Activated CD4-positive, alpha-beta T cell treated with anti-CD3 and anti-CD28 coated beads, Interleukin-2, amount 50 U/mL, for 24 hours (primary cell): ENCODE results near the gene EML4.

ENCODE experiments used
- DNase-seq, 2 donors: peaks; one replicate each; pipeline ENCODE4 v3.0.0-alpha.2; 2020; ENCODE audit warnings: low read depth in 1 of 2, low spot score in 1 of 2

EML4 gene

DNA sequence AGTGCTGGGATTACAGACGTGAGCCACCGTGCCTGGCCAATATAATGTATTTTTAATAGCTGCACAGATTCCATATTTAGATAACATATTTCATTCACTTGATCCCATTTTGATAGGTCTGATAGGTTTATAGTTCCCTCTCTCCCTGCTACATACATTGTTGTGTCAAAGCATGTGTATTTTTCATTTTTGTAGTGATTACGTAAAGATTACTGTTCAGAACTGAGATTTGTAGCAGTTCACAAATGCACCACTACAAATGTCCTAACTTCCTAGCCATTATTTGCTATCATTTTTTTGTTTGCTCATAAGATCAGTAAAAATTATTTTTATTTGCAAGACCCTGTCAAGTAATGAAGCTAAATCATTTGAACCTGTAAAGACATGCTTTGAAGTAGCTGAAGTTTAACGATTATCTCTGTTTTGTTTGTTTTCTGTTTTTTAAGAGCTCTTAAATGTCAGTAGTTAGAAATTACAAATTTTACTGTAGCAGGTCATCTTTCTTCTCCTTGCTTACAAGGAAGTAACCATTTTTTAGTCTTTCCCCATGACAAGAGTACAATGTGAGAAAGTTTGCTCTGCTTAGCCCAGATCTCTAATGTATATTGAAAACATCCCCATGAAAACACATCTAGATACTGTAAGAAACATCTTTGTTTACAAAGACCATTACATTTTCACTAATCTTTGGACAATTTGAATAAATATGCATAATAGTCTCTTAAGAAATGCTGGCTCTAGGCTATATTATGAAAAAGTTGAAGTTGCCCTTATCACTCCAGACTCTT lies 54.1 kb downstream of the EML4 start:
- no peak for DNase-seq

DNA sequence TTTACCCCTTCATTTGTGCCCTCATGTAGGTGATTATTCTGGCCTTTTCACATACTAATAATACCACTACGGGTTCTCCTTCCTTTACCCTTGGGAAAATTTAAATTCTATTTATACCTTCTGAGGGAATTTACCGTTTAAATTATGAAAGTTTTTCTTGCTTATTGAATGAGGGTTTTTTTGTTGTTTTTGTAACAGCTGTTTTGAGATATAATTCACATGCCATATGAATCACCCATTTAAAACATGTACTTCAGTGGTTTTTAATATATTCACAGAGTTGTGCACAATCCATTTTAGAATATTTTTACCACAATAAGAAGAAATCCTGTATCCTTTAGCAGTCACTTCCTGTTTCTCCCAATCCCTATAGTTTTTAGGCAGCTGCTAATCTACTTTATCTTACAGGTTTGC lies 54.7 kb downstream of the EML4 start:
- DNase-seq, result no peak

DNA sequence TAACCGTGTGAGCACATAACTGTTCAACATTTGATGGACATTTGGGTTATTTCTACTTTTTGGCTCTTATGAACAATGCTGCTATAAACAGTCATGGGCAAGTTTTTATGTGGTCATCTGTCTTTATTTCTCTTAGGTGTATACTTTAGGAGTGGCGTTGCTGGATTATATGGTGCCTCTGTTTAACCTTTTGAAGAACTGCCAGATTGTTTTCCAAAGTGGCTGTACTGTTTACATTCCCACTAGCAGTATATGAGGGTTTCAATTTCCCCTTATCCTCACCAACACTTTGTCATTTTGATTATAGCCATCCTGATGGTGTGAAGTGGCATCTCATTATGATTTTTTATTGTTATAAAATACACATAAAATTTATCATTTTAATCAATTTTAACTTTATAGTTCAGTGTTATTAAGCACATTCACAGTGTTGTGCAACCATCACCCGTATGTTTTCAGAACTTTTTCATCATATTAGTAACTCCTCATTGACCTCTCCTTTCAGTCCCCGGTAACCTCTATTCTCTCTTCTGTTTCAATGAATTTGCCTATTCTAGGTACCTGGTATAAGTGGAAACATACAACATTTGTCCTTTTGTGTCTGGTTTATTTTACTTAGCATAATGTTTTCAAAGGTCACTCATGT lies 55.4 kb downstream of the EML4 start:
- DNase-seq, result no peak

DNA sequence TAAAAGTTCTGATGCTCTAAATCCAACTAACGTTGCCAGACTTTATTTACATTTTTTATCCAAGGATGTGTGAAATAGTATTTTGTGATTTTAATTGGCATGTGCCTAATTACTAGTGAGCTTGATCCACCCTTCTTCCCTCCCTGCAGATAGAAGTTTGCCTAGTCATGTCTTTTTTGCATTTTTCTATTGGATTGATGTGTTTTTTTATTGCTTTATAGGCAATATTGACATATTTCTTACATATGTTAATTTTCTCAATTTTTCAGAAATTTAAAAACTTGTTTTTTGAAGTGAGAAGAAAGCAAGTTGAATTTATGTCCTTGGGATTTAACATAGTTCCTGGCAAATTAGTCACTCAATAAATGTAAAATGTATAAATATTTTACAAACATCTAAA lies 56.4 kb downstream of the EML4 start:
- DNase-seq, result no peak

DNA sequence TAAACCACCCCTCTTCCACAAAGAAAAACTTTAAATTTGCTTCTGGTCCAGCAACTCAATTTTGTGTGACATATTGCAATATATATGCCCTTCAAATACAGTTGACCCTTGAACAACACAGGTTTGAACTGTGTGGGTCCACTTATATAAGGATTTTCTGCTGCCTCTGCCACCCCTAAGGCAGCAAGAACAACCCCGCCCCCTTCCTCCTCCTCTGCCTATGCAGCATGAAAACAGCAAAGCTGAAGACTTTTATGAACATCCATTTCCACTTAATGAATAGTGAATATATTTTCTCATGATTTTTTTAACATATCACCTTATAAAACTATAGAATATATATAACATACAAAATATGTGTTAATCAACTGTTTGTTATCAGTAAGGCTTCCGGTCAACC lies 58.3 kb downstream of the EML4 start:
- DNase-seq, result no peak

DNA sequence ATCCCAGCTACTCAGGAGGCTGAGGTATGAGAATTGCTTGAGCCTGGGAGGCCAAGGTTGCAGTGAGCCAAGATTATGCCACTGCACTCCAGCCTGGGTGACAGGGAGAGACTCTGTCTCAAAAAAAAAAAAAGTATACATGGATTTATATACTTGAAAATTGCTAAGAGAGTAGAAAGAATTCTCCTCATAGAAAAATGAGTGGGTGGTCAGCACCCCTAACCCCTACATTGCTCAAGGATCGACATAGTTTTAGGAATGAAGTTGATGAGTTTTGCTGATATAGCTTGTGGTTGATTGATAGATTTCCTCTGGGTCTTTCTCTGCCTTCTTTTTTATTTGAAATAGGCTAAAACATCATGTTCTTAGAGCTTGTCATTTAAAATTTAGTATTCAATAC lies 58.9 kb downstream of the EML4 start:
- no peak for DNase-seq

DNA sequence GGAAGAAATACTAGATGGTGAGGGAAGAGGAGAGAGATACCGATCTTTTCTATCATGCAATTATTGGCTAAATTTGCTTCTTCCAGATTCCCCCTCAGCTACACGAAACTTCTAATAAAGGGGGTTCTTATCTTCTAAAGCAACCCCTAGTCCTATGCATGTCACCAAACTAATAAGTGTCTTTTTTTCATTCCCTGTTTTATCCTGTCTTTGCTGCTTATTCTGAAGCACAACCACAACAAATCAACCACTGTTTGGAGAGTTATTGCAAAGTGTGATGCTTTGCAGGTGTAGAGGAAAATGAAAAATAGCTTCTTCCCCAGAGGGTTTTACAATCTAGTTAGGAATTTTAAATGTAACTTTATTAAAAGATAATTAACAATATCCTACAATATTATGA lies 60.8 kb downstream of the EML4 start:
- no peak for DNase-seq

DNA sequence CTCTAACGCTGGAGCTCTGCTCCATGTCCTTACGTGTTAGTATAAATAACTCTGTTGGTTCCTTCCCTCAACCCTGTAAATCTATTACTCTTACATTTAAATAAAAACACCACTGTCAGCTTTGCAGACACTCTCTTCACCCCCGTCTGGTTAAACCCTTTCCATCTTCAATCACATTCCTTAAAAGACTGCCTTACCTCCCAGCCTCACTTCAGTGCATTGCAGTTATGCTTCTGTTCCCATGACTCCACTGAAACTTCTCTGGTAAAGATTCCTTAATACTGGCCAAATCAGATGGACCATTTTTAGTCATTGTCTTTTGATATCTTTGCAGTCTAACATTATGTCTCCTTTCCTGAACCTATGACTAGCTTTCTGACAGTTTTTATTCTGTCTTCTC lies 61.7 kb downstream of the EML4 start:
- DNase-seq, result no peak

DNA sequence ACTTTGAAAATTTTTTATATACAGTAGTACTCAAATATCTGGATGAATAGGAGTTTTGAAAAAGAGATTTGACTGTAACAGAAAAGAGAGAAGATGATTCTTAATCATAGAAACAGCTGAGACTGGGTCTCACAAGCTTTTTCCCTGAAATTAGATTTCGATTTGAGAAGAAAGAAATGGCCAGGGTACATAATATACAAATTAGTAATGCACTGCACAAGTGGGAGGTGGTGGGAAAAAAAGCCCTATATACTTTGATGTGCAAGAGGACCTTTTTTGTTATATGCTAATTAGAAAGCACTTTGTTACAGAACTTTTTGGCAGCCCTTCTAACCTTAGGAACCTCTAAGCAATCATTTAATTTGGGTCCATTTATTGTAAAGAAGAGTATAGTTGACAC lies 62.9 kb downstream of the EML4 start:
- DNase-seq, result no peak

DNA sequence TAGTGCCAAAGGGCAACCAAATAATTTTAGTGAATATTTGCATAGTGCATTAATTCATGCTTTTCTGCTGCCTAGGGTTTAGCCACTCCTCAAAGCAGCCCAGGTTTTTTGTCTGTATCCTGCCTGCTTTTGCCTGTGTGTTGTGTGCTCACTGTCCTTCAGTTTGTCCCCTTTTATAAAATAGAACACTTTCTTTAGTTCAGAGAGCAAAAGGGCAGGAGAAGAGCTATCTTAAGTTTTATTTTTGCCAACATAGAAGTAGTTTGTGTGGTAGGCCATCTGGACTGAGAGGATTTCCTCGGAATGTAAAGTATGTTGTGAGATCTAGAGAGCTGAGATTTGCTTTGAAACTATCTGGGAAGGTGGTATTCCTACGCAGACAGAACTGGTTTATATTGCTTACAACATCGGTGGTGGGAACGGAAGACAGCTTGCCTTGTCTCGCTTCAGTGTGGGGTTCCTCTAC lies 64.9 kb downstream of the EML4 start:
- no peak for DNase-seq

DNA sequence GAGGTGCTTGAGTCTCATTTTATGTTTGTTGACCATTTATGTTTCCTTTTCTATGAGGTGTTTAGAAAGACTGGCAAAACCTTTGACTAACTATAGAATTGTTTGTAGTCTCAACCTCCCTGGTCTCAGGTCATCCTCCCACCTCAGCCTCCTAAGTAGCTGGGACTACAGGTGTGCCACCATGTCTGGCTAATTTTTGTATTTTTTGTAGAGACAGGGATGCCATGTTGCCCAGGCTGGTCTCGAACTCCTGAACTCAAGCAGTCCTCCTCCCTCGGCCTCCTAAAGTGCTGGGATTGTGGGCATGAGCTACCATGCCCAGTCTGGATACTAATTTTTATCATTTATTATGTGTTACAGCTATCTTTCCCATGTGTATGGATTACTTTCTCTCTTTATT lies 67.8 kb downstream of the EML4 start:
- DNase-seq, result no peak

DNA sequence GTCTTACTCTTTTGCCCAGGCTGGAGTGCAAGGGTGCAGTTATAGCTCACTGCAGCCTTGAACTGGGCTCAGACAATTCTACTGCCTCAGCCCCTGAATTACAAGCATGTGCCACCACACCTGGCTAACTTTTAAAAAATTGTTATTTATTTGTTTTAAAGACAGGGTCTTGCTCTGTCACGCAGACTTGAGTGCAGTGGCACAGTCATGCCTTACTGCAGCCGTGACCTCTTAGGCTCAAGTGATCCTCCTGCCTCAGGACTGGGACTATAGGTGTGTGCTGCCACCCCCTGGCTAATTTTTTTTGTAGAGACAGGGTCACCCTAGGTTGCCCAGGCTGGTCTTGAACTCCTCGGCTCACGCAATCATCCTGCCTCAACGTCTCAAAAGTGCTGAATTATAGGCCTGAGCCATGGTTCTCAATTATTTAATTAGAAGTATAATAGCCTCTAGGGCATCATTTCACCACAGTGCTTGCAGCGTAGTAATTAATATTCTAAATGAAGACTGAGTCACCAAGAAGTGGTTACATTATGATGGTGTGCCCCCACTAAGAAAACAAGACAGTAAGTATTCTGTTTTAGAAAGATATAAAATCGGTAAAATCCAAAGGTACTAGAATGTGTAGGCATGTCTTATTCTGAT lies 69.6 kb downstream of the EML4 start:
- peak in 1 of 2 donors; percentile 20 for DNase-seq

DNA sequence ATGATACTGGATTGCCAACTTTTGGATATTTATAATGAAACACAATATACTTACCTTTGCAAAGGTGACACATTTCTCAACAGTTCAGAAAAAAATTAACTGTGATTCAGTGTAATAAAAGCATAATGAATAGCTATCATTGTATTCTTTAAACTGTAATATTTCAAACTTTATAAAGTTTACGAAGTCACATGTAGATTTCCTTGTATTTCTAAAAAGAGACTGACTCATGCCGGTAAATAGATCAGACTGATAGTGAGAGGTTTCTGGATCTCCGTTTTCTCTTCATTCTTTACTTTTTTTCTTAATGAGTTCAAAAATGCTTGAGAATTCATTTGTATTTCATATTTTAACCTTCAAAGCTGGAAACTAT lies 70.1 kb downstream of the EML4 start:
- no peak for DNase-seq

DNA sequence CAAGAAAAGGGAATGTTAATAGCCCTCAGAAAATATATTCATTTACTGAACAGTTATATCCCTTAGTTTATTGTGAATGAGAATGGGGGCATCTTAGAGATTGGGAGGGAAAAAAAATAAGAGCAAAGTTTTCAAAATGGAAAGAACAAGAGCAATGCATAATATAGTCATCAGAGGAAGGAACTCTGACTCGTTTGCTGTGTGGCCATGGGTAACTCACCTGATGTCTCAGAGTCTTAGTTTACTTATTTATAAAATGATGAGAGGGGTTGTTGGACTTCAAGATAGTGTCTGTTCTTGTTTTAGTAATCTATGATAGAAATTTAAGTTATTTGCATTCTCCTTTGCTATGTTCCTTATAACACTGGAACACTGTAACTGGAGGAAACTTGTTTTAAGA lies 70.7 kb downstream of the EML4 start:
- no peak for DNase-seq

DNA sequence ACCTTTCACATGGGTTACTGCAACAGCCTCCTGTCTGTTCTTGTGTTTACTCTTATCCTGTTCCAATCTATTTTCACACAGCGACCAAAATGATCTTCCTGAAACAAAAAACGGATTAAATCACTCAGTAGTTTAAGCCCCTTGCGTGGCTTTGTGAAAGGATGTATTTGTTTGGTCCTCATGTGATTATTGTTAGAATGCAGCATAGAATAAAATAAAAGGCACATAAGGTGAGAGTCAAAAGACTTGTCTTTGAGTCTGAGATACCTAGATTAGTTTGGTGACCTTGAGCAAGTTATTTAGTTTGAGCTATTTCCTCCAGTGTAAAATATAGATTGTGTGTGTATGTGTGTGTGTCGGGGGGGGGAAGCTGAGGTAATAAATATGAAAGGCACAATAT lies 72.4 kb downstream of the EML4 start:
- no peak for DNase-seq

DNA sequence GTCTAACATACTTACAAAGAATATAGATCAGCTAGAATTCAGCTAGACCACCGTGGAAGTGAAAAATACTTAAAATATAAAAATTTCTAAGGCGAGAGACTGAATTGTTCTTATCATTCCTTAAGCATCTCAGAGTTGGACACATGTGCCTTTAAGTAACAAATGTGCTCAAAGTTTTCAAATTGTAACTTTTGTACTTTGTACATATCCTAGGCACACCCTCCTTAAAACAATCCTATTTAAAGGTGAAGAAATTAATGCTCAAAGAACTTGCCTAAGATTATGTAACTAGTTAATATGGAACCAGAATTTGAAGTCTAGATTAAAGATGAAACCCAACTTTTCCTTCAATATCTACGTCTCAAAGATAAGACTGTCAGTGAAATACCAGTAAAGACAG lies 74.1 kb downstream of the EML4 start:
- DNase-seq, result no peak

DNA sequence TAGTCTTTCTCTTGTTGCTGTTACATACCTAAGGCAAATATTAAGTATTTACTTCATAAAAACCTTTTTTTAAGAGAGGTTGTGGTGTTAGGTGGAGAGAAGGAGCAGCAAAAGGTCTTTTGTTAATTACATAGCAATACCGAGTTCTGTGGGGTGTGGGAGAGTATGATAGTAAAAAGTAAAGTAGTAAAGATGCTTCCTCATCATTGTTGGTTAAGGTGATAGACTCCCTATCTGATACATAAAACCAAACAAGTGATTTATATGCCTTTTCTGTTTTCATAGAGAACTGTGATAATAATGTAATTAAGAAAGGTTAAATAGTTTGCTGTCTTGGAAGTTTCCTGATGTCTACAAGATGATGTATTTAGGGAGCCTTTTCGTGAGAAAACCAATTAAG lies 75.4 kb downstream of the EML4 start:
- DNase-seq, result no peak

DNA sequence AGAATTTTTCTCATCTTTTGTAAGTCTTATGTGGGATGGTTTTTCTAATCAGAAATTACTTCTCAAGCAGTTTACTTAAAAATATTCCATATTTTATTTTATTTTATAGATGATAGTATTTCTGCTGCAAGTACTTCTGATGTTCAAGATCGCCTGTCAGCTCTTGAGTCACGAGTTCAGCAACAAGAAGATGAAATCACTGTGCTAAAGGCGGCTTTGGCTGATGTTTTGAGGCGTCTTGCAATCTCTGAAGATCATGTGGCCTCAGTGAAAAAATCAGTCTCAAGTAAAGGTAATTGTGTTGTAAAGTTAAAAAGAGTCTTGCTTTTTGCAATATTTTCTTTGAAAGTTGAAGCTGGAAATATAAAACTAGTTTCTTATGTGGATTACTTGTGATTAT lies 76.2 kb downstream of the EML4 start:
- no peak for DNase-seq

DNA sequence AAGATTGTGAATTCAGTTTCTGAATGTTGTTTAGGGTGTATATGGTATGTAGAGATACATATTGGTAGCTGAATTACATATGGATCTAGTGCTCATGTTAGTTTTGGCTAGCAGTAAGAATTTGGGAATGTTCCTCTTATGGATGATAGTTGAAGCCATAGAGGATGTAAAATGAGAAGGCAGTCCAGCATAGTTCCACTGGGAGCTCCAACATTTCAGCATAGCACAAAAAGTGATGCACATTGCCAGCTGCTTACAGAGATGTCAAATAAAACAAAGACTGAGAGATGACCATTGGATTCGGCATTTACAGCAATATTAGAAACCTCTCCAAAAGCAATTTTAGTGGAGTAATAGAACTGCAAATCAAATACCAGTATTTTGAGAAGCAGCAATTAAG lies 77.4 kb downstream of the EML4 start:
- no peak for DNase-seq

DNA sequence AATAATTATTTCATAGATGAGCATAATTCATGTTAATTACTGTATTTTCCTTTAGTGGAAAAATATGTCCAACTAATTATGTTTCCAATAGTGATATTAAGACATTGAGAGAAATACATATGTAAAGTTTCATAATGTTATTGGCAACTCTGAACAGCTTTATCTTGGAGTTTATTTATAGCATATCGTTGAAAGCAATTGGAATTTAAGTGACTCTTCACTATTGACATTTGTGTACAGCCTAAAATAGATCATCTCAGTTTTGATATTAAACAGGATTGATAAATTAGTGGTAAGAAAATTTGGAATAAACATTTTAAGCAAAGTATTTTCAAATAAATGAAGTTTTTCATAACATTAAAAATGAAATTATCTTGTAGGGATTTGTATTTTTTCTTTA lies 79.7 kb downstream of the EML4 start:
- DNase-seq, result no peak

DNA sequence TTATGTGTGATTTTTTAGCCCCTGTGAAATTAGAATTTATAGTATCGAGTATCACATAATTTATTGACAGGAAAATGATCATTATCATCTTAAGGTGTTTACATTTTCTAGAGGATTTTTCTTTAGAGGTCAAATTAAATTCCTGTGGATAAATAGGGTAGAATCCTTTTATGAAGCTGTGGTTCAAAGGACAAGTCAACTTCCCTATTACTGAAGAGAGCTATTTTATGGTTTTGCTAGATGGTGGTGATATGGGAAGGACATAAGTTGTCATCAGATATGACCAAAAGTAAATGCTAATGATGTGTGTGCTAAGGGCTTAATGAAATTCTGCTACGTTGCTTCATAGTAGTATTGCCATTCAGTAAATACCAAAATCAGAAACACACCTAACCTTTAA lies 80.1 kb downstream of the EML4 start:
- no peak for DNase-seq

DNA sequence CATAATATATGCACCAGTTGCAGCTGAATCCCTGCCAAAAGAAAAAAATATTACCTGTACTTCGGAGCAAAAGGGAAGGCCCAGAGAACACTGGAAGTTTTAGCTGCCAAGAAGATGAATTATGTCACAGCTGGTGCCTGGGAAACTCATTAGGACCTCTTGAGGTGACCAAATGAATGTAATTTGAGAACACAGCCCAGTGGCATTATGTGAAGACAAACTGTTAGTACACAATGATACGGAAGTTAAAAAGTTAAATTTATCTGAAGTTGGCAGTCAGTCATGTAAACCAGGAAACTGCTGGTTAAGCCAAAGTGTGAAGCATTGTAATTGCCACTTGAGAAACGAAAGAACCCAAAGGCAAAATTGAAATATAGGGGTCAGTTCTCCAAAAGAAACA lies 80.7 kb downstream of the EML4 start:
- no peak for DNase-seq

DNA sequence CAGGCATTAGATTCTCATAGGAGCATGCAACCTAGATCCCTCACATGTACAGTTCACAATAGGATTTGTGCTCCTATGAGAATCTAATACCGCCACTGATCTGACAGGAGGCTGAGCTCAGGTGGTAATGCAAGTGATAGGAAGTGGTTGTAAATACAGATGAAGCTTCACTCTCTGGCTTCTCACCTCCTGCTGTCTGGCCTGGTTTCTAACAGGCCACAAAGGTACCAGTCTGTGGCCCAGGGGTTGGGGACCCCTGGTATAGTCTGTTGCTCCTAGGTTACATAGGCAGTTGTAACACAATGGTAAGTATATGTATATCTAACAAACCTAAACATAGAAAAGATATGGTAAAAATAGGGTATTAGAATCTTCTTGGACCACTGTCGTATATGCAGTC lies 81.8 kb downstream of the EML4 start:
- no peak for DNase-seq
